Loucy (cell line): ENCODE measurements around the gene GRM7.

Source experiments
- CTCF ChIP-seq: fragments of 200-600 bp; sonication (generic); conservative IDR thresholded peaks from 2 replicates; pipeline ENCODE4 v1.5.1; 2014; ENCODE audit warnings: mild to moderate bottlenecking, antibody characterized with exemption, low read length
- EZH2phosphoT487 ChIP-seq: fragments of 200-600 bp; IDR thresholded peaks from 2 replicates; pipeline ENCODE4 v1.6.1; 2018; ENCODE audit warnings: antibody characterized with exemption, mild to moderate bottlenecking, moderate library complexity, borderline replicate concordance

GRCh38 chr3:7518026-7518425 is 657.1 kb downstream of the GRM7 start:
- no peak for TF ChIP-seq CTCF
- no peak for TF ChIP-seq EZH2phosphoT487
